Measurements from ENCODE around the gene WDR76.

The WDR76 gene

DNA sequence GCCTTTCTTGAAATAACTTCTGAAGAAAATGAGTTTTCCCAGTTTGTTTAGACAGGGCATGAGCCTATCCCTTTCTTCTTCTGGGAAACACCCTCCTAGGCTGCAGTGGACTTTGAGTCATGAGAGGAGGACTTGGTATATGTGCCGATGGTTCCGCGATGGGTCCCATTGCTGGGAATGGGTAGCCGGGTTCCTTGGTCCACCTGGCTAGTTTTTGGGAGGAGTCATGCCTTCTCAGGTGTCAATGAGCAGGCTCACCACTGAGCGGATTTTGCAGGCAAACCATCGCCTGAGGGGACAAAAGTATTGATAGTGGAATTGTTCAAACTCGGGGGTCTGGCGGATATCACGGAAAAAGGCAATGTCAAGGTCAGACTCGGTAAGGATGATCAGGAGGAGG, 46.8 kb downstream of the WDR76 start:
- H3K79me2 ChIP-seq (ENCODE audit: insufficient read depth, low read length), result no peaks in the 10 kb centered on the region
- peaks cover 29% of the 10 kb centered on the region; the same call in 1 of the 2 replicates for H3K36me3 ChIP-seq (ENCODE audit: insufficient read depth, low read length)
- H3K9ac ChIP-seq (ENCODE audit: low read depth, low read length, poor library complexity, severe bottlenecking), result no peak overlapping the region
- H4K20me1 ChIP-seq (ENCODE audit: insufficient read depth, low read length, poor library complexity, severe bottlenecking), result peaks cover 13% of the 10 kb centered on the region
- H3K27me3 ChIP-seq (ENCODE audit: insufficient read depth, low read length, poor library complexity, severe bottlenecking), result no peaks in the 10 kb centered on the region
- H3K9me2 ChIP-seq (replicated peaks; ENCODE audit: low read depth, low read length), result no peaks in the 10 kb centered on the region
- no peak overlapping the region for H3K4me2 ChIP-seq (ENCODE audit: low read depth, low read length, poor library complexity, severe bottlenecking)
- TF ChIP-seq EZH2phosphoT487 (IDR thresholded peaks at IDR 0.05; ENCODE audit: borderline replicate concordance), result no peak
- TF ChIP-seq, protein P1, sequence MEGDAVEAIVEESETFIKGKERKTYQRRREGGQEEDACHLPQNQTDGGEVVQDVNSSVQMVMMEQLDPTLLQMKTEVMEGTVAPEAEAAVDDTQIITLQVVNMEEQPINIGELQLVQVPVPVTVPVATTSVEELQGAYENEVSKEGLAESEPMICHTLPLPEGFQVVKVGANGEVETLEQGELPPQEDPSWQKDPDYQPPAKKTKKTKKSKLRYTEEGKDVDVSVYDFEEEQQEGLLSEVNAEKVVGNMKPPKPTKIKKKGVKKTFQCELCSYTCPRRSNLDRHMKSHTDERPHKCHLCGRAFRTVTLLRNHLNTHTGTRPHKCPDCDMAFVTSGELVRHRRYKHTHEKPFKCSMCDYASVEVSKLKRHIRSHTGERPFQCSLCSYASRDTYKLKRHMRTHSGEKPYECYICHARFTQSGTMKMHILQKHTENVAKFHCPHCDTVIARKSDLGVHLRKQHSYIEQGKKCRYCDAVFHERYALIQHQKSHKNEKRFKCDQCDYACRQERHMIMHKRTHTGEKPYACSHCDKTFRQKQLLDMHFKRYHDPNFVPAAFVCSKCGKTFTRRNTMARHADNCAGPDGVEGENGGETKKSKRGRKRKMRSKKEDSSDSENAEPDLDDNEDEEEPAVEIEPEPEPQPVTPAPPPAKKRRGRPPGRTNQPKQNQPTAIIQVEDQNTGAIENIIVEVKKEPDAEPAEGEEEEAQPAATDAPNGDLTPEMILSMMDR (conservative IDR thresholded peaks at IDR 0.05; ENCODE audit: low read length), result no peak
- H3K4me1 ChIP-seq (ENCODE audit: insufficient read depth, low read length, poor library complexity, severe bottlenecking), result peaks cover 5% of the 10 kb centered on the region
- no peak overlapping the region for H2AFZ ChIP-seq (ENCODE audit: low read length)
- H3K9me3 ChIP-seq (ENCODE audit: insufficient read depth, low read depth, low read length), result no peaks in the 10 kb centered on the region
- no peak overlapping the region for H3K4me3 ChIP-seq (ENCODE audit: low read length, poor library complexity, severe bottlenecking)
- H3F3A ChIP-seq (ENCODE audit: low read depth), result no peaks in the 10 kb centered on the region

DNA sequence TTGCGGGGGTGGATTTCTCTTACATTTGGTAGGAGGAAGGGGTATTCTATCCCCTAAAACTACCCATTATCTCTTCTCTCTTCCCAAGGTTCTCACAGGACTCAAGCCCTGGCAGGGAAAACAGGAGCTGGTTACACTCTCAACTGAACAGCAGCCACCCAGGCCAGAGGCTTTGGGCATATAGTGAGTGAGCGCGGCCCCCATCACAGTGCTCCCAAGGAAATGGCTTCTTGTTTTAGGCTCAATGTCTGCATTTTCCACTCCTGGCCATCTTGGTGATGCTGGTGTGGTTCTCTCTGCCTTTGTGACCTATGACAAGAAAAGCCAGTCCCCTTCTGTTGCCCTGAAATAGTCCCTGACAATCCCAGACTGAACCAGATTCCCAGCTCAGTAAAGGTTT, 50.1 kb downstream of the WDR76 start:
- H3K4me3 ChIP-seq (ENCODE audit: low read length, poor library complexity, severe bottlenecking), result no peak overlapping the region
- H3K9me2 ChIP-seq (replicated peaks; ENCODE audit: low read depth, low read length), result no peaks in the 10 kb centered on the region
- no peak overlapping the region for H2AFZ ChIP-seq (ENCODE audit: low read length)
- no peaks in the 10 kb centered on the region for H4K20me1 ChIP-seq (ENCODE audit: insufficient read depth, low read length, poor library complexity, severe bottlenecking)
- no peaks in the 10 kb centered on the region for H3K27me3 ChIP-seq (ENCODE audit: insufficient read depth, low read length, poor library complexity, severe bottlenecking)
- H3K36me3 ChIP-seq (ENCODE audit: insufficient read depth, low read length), result peaks cover 12% of the 10 kb centered on the region; the same call in 1 of the 2 replicates
- no peaks in the 10 kb centered on the region for H3K79me2 ChIP-seq (ENCODE audit: insufficient read depth, low read length)
- no peaks in the 10 kb centered on the region for H3K4me1 ChIP-seq (ENCODE audit: insufficient read depth, low read length, poor library complexity, severe bottlenecking)
- no peaks in the 10 kb centered on the region for H3F3A ChIP-seq (ENCODE audit: low read depth)
- no peak overlapping the region for H3K9ac ChIP-seq (ENCODE audit: low read depth, low read length, poor library complexity, severe bottlenecking)
- no peak overlapping the region for H3K4me2 ChIP-seq (ENCODE audit: low read depth, low read length, poor library complexity, severe bottlenecking)
- TF ChIP-seq, protein P1 (conservative IDR thresholded peaks at IDR 0.05; ENCODE audit: low read length), result no peak
- TF ChIP-seq EZH2phosphoT487 (IDR thresholded peaks at IDR 0.05; ENCODE audit: borderline replicate concordance), result no peak
- H3K9me3 ChIP-seq (ENCODE audit: insufficient read depth, low read depth, low read length), result no peaks in the 10 kb centered on the region

DNA sequence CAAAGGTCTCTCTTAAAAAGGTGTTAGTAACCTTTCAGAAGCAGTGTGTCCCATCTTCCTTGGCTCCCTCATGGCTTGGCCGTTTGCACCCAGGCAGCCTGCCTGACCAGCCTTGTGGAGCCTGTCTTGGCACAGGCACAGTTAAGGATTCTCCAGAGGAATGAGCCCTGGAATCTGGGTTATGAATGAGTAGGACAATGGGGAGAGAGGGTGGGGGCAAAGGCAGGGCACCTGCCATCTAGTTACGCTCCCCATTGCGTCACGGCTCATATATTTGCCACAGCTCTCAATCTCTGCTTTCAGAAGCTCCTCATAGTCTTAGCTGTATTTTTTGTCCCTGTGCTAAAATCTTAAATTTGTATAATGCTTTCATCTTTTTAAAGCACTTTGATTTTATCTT, 50.6 kb downstream of the WDR76 start:
- Histone ChIP-seq H3K4me3 (ENCODE audit: low read length, poor library complexity, severe bottlenecking) (no peak overlapping the region), H3K9me2 (replicated peaks; ENCODE audit: low read depth, low read length) (no peaks in the 10 kb centered on the region), H3K27me3 (ENCODE audit: insufficient read depth, low read length, poor library complexity, severe bottlenecking) (no peaks in the 10 kb centered on the region), H3F3A (ENCODE audit: low read depth) (no peaks in the 10 kb centered on the region), H3K9ac (ENCODE audit: low read depth, low read length, poor library complexity, severe bottlenecking) (no peak overlapping the region), H3K4me2 (ENCODE audit: low read depth, low read length, poor library complexity, severe bottlenecking) (no peak overlapping the region), H4K20me1 (ENCODE audit: insufficient read depth, low read length, poor library complexity, severe bottlenecking) (no peaks in the 10 kb centered on the region), H3K4me1 (ENCODE audit: insufficient read depth, low read length, poor library complexity, severe bottlenecking) (no peaks in the 10 kb centered on the region), H3K79me2 (ENCODE audit: insufficient read depth, low read length) (no peaks in the 10 kb centered on the region), H3K36me3 (ENCODE audit: insufficient read depth, low read length) (peaks cover 9% of the 10 kb centered on the region; the same call in 1 of the 2 replicates), H2AFZ (ENCODE audit: low read length) (no peak overlapping the region), H3K9me3 (ENCODE audit: insufficient read depth, low read depth, low read length) (no peaks in the 10 kb centered on the region)
- no peak for TF ChIP-seq EZH2phosphoT487 (IDR thresholded peaks at IDR 0.05; ENCODE audit: borderline replicate concordance)
- TF ChIP-seq, protein P1 (conservative IDR thresholded peaks at IDR 0.05; ENCODE audit: low read length), result no peak
